H1 (cell line): ENCODE measurements around the gene STAT2. TPM values are rescaled to one million over a fixed set of nuclear protein-coding genes. Genes with fewer than 3 reads are reported as not detected.

ENCODE experiments used
- polyA plus RNA-seq, 7 experiments: library from polyadenylated mRNA; depleted of rRNA in 3 of 7; stranded (reverse) in 5 of 7; unstranded in 2 of 7; fragments of >200 nt in 5 of 7; fragments of 200-250 nt in 2 of 7; gene quantifications; 1 replicate in 5 of 7; 2 replicates in 1 of 7; 4 replicates in 1 of 7; pipeline versions ENCODE4 v1.2.1 to v1.2.3, GENCODE V29; 2011 to 2013; ENCODE audit warnings: missing spikeins in 2 of 7, mixed read lengths in 2 of 7
- small RNA-seq: library from polyadenylated mRNA; stranded (forward); fragments of <200 nt; extraction: miRNeasy Mini kit (QIAGEN cat#:217004); gene quantifications from one replicate; pipeline ENCODE3, GENCODE V24; 2013; ENCODE audit not compliant: insufficient read depth
- total RNA-seq: library from RNA; stranded (reverse); fragmentation: NEBNext Ultra II Directional; extraction: Animal tissue kit (Norgen Biotek cat#: 25700); gene quantifications from 2 replicates; pipeline ENCODE4 v1.2.1, GENCODE V29; 2021

The STAT2 gene
- total and polyA plus RNA-seq, 2 of the 8 experiments (the other 6 are each of a cell fraction or from before 2014, with no cell fraction given) = 37.1 to 44.7 TPM

Small RNAs within 50 kb of the gene (small RNA-seq; reads per million reads assigned to genes)
- not detected for gene RNU7-40P

Other genes starting within 250 kb of the STAT2 start
- 4,440 and 4,619 TPM in 2 replicates for gene RPL41, start 243.5 kb downstream of the STAT2 start, total RNA-seq
- 10,552 and 16,488 TPM in 2 replicates for gene RPL41, start 243.5 kb downstream of the STAT2 start, polyA plus RNA-seq (2011; rRNA removed)
- 11.2 and 12.5 TPM in 2 replicates for gene ZC3H10, start 241.8 kb downstream of the STAT2 start, total RNA-seq
- gene ZC3H10, start 241.8 kb downstream of the STAT2 start, polyA plus RNA-seq (2011; rRNA removed) = 4.0 and 5.1 TPM in 2 replicates
- 85.1 and 86.9 TPM in 2 replicates for gene ESYT1, start 231.8 kb downstream of the STAT2 start, total RNA-seq
- gene ESYT1, start 231.8 kb downstream of the STAT2 start, polyA plus RNA-seq (2011; rRNA removed) = 165 and 174 TPM in 2 replicates
- 162 and 163 TPM in 2 replicates for gene MYL6B, start 207.5 kb downstream of the STAT2 start, total RNA-seq
- gene MYL6B, start 207.5 kb downstream of the STAT2 start, polyA plus RNA-seq (2011; rRNA removed) = 146 and 202 TPM in 2 replicates
- 1,130 and 1,137 TPM in 2 replicates for gene MYL6, start 201.7 kb downstream of the STAT2 start, total RNA-seq
- gene MYL6, start 201.7 kb downstream of the STAT2 start, polyA plus RNA-seq (2011; rRNA removed) = 1,664 and 2,279 TPM in 2 replicates
- 66.3 and 78.5 TPM in 2 replicates for gene SMARCC2, start 170.6 kb downstream of the STAT2 start, total RNA-seq
- 33.9 and 40.5 TPM in 2 replicates for gene SMARCC2, start 170.6 kb downstream of the STAT2 start, polyA plus RNA-seq (2011; rRNA removed)
- 55.0 and 55.5 TPM in 2 replicates for gene RNF41, start 138.2 kb downstream of the STAT2 start, total RNA-seq
- 98.6 and 127 TPM in 2 replicates for gene RNF41, start 138.2 kb downstream of the STAT2 start, polyA plus RNA-seq (2011; rRNA removed)
- 56.1 and 58.1 TPM in 2 replicates for gene NABP2, start 135.8 kb downstream of the STAT2 start, total RNA-seq
- 59.8 and 67.5 TPM in 2 replicates for gene NABP2, start 135.8 kb downstream of the STAT2 start, polyA plus RNA-seq (2011; rRNA removed)
- gene SLC39A5, start 130.1 kb downstream of the STAT2 start, total RNA-seq = 0.25 TPM in 1 of 2 replicates, not detected in the other
- 0.27 and 0.75 TPM in 2 replicates for gene SLC39A5, start 130.1 kb downstream of the STAT2 start, polyA plus RNA-seq (2011; rRNA removed)
- 34.1 and 36.3 TPM in 2 replicates for gene ANKRD52, start 101.7 kb downstream of the STAT2 start, total RNA-seq
- gene ANKRD52, start 101.7 kb downstream of the STAT2 start, polyA plus RNA-seq (2011; rRNA removed) = 14.0 and 20.7 TPM in 2 replicates
- 21.8 and 22.8 TPM in 2 replicates for gene COQ10A, start 93.2 kb downstream of the STAT2 start, total RNA-seq
- gene COQ10A, start 93.2 kb downstream of the STAT2 start, polyA plus RNA-seq (2011; rRNA removed) = 39.5 and 42.9 TPM in 2 replicates
- gene CS, start 59.8 kb downstream of the STAT2 start, total RNA-seq = 238 and 243 TPM in 2 replicates
- 82.4 and 96.6 TPM in 2 replicates for gene CS, start 59.8 kb downstream of the STAT2 start, polyA plus RNA-seq (2011; rRNA removed)
- 195 and 203 TPM in 2 replicates for gene CNPY2, start 44.1 kb downstream of the STAT2 start, total RNA-seq
- gene CNPY2, start 44.1 kb downstream of the STAT2 start, polyA plus RNA-seq (2011; rRNA removed) = 222 and 281 TPM in 2 replicates
- 30.5 and 36.7 TPM in 2 replicates for gene PAN2, start 26.1 kb downstream of the STAT2 start, total RNA-seq
- gene PAN2, start 26.1 kb downstream of the STAT2 start, polyA plus RNA-seq (2011; rRNA removed) = 29.6 and 37.1 TPM in 2 replicates
- 1.4 and 2.3 TPM in 2 replicates for gene IL23A, start 21.2 kb downstream of the STAT2 start, total RNA-seq
- gene IL23A, start 21.2 kb downstream of the STAT2 start, polyA plus RNA-seq (2011; rRNA removed) = 2.6 and 3.6 TPM in 2 replicates
- gene APOF, start 2.8 kb upstream of the STAT2 start, total RNA-seq = not detected in 2 replicates
- gene APOF, start 2.8 kb upstream of the STAT2 start, polyA plus RNA-seq (2011; rRNA removed) = not detected in 2 replicates
- gene TIMELESS, start 89.3 kb upstream of the STAT2 start, total RNA-seq = 86.7 and 88.7 TPM in 2 replicates
- 17.1 and 19.9 TPM in 2 replicates for gene TIMELESS, start 89.3 kb upstream of the STAT2 start, polyA plus RNA-seq (2011; rRNA removed)
- 0.19 TPM in 1 of 2 replicates, not detected in the other for gene MIP, start 94.5 kb upstream of the STAT2 start, total RNA-seq
- gene MIP, start 94.5 kb upstream of the STAT2 start, polyA plus RNA-seq (2011; rRNA removed) = 0.05 and 0.13 TPM in 2 replicates
- gene SPRYD4, start 108.5 kb upstream of the STAT2 start, total RNA-seq = 4.0 and 4.3 TPM in 2 replicates
- gene SPRYD4, start 108.5 kb upstream of the STAT2 start, polyA plus RNA-seq (2011; rRNA removed) = 4.9 and 5.3 TPM in 2 replicates
- 14.5 and 16.9 TPM in 2 replicates for gene GLS2, start 128.1 kb upstream of the STAT2 start, total RNA-seq
- 20.1 and 22.5 TPM in 2 replicates for gene GLS2, start 128.1 kb upstream of the STAT2 start, polyA plus RNA-seq (2011; rRNA removed)
- gene RBMS2, start 161.7 kb upstream of the STAT2 start, total RNA-seq = 25.5 and 31.3 TPM in 2 replicates
- gene RBMS2, start 161.7 kb upstream of the STAT2 start, polyA plus RNA-seq (2011; rRNA removed) = 9.6 TPM in 2 replicates